GM12873 (cell line): ENCODE data around the gene VSTM2L.

Experiments
- CTCF ChIP-seq: IDR thresholded peaks from 2 replicates; pipeline ENCODE4 v1.5.1; 2012; ENCODE audit warnings: low read depth, mild to moderate bottlenecking, moderate library complexity, low read length, control low read depth; ENCODE audit not compliant: insufficient read depth; ENCODE audit errors: missing control alignments

The VSTM2L gene

GRCh38 chr20:37904008-37904642 is 1.2 kb downstream of the VSTM2L start:
- no peak for TF ChIP-seq CTCF

GRCh38 chr20:37904845-37905373 is 2.0 kb downstream of the VSTM2L start:
- no peak for TF ChIP-seq CTCF

- TF ChIP-seq CTCF: no peak
These were observed 3.0 kb downstream of the VSTM2L start for GRCh38 chr20:37905671-37906613.

DNA sequence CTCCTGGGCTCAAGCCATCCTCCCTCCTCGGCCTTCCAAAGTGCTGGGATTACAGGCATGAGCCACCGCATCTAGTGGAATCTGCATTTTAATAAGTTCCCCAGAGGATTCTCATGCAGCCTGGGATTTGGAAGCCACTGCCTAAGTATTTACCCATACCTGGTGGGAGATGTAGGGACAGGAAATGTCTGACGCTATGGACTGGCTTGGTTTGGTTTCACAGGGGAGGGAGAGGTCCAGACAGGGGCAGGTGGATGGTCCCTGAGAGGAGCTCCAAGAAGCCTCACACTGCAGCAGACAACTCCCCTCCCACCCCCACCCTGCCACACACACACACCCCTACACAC is 4.4 kb downstream of the VSTM2L start:
- no peak for TF ChIP-seq CTCF

- TF ChIP-seq CTCF: no peak
These were observed 4.9 kb downstream of the VSTM2L start for GRCh38 chr20:37907677-37908401.

DNA sequence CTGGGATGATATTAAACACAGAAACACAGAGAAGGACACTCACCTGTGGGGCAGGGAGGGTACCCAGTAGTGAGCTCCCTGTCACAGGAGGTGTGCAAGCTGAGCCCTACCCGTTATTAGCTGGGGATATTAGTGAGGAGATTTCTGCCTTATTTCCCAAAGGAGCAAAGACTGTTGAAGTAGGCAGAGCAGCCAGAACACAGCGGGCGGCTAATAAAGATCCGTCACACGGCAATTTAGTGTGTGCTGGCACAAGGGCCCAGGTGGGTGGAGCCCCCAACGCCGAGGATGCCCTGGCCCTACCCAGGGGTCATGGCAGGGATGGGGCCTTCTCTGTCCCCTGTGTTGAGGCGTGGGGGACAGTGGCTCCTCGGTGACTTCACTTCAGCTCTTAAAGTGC is 8.3 kb downstream of the VSTM2L start:
- no peak for TF ChIP-seq CTCF

DNA sequence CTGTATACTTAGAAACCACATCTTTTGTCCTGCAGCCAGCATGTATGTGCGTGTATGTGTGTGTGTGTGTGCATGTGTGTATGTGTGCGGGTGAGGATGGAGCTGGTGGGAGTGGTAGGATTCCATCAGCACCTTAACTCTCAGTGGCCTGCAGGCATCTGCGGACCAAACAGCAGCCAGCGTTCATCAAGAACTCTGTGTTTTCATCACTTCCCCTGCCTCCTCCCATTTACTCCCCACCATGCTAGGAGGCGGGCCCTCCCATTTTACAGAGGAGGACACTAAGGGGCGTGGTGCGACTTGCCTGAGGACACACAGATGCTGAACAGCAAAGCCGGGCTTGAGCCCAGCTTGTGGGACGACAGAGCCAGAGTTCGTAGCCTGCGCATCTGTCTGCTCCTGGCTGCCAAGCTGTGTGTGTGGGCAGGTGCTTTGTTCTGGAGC is 8.9 kb downstream of the VSTM2L start:
- TF ChIP-seq CTCF: no peak
